Fibroblast of skin of abdomen (primary cell): ENCODE measurements around the gene CFAP68.
A peak's percentile ranks its signal among the peaks of the same experiment; 100 is the strongest.
"Not testable (repeated sequence)": the region's sequence is repeated elsewhere in the genome, so short reads cannot be mapped to it uniquely, and the experiment has no call there.

Experiments used
- DNase-seq: peaks from one replicate; pipeline ENCODE4 v3.0.0-alpha.2; 2013

CFAP68 gene

DNA sequence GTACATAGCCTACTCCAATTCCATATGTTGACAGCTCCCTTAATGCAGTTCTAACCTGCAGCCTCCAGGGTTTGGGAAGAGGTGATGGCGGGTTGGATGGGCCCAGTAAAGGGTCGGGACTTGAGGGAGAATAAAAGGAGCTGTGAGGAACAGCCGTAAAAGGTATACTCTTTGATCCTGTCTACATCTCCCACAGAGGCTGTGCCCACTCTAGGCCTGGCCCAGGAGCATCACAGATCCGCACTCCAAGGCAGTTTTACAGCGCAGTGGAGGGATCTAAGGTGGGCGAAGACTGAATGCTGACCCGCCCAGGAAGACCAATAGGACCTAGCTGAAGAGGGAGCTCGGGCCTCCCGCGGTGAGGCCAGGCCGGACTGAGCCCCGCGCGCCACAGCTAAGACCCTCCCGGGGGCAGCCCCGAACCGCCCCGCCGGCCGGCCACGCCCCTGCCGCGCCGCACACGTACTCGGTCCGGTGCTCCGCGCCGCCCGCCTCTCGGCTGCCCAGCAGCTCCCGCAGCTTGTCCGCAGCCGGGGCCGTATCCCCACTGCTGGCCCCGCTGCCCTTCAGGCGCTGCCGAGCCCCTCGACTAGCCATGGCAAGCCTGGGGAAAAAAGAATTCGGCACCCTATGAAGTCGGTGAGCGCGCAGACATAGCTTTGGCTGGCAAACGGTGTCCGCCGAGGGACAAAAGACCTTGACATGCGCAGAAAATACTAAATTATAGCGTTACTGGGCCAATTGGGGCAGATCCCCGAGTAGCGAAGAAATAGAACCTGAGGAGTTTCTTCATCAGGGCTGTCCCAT lies 8.3 kb upstream of the CFAP68 start, which contains the start of gene ALG9:
Gene ALG9 (minus strand): TSS at position 696 of the 807 bp plus-strand sequence. CDS start 99 bp downstream, at position 597.
- peak; percentile 87 for DNase-seq

DNA sequence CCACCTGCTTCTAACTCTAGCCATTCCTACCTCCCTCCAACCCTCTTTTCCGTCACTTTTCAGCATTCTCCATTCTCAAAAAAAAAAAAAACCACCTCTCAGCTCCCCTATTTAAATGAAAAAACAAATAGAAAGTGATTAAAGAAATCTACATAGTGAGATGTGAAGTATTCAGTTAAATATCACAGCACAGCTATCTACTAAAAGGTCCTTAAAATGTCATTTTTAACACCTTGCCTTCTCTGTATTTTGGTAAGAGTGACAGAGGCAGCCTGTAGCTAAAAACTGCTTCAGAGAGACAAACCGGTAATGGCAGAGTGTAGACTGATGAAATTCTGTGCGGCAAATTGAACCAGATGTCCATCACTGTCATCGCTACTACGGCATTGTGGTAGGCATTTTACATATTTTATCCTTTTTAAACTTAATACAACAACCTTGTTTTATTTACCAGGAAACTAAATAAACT lies 7.6 kb upstream of the CFAP68 start:
- DNase-seq = no peak

DNA sequence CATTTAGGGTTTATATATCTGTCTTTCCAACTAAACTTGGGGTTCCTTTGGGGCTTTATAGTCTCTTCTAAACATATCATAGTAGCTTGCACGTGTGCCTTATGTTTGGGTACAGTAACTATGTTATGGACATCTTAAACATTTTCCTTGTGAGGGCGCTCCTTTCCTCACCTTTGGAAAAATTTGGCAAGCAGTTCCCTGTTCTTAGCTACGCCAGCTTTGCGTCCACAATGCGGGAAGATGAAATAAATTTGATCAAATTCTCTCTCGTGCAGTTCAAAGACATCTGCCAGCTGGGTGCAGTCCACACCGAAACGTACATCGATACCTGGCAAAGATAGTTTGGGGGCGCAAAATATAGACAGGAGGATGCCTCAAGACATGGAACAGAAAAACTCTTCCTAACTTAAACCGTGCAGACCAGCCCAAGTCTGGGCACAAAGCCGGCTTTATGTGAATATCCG lies 924 bp upstream of the CFAP68 start:
- DNase-seq = peak; percentile 31

DNA sequence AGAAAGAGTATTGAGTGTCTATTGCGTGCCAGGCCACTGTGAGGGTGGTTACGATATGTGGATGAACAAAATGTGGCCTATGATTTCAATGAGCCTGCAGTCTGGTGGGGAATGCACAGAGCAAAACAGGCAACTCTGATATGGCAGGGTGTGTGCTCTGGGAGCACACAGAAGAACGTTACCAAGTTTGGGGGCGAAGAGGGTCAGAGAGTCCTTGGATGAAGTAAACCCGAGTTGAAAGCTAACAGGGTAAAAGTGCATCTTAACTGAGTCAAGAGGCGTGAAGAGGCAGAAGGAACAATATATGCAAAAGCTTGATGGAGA lies 258 bp downstream of the CFAP68 start:
- no peak for DNase-seq

DNA sequence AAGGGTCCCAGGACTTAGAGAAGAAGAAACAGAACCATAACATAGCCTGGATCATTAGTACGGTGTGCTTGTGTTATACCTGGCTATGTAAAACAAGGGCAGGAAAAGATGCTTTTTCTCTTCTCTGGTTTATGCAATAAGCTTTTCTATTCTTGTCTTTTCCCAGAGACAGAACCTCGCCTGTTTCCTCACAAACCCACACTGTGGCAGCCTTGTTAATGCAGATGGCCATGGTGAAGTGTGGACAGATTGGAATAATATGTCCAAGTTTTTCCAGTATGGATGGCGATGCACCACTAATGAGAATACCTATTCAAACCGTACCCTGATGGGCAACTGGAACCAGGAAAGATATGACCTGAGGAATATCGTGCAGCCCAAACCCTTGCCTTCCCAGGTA lies 2.9 kb downstream of the CFAP68 start:
- DNase-seq = no peak

DNA sequence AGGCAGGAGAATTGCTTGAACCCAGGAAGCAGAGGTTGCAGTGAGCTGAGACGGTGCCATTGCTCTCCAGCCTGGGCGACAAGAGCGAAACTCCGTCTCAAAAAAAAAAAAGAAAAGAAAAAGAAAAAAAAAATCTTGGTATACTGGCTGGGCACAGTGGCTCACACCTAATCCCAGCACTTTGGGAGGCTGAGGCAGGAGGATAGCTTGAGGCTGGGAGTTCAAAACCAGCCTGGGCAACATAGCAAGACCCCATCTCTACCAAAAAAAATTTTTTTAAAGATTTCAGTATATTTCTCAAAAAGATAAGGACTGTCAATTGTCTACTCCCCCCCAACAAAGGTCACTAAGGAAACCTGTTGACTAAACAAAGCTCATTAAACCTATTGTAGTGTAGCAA lies 5.7 kb downstream of the CFAP68 start:
- not testable (repeated sequence) for DNase-seq

DNA sequence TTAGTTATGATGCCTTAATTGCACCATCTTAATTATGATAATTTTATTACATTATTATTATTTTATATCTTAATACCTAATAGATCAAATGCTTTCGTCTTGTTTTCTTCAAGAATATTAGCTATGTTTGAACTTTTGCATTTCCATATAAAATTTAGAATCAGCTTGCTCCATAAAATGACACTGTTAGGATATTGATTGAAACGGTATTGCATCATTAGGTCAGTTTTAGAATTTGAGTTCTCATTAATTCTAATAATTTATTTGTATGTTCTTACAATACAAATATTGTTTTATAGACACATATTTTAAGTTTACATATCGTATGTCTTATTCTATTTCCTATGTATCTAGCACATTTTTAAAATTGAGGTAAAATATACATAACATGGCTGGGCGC lies 6.7 kb downstream of the CFAP68 start:
- no peak for DNase-seq

DNA sequence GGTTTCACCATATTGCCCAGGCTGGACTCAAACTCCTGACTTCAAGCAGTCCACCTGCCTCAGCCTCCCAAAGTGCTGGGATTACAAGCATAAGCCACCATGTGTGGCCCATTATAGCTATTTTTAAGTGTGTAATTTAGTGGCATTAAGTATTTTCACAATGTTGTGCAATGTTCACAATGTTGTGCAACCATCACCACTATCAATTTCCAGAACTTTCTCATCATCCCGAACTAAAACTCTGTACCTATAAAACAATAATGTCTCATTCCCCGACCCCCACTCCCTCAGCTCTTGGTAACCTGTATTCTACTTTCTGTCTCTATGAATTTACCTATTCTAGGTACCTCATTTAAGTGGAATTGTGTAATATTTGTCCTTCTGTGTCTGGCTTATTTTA lies 7.5 kb downstream of the CFAP68 start:
- DNase-seq = no peak

DNA sequence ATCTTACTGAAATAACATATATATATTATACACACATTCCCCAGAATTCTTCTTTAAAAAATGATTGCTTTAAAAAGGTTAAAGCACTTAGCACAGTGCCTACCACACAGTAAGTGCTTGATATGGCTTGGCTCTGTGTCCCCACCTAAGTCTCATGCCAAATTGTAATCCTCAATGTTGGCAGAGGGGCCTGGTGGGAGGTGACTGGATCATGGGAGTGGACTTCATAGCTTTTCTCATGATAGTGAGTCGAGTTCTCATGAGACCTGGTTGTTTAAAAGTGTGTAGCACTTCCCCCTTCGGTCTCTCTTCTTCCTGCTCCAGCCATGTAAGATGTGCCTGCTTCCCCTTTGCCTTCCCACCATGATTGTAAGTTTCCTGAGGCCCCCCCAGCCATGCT lies 26.1 kb downstream of the CFAP68 start:
- peak; percentile 40 for DNase-seq

DNA sequence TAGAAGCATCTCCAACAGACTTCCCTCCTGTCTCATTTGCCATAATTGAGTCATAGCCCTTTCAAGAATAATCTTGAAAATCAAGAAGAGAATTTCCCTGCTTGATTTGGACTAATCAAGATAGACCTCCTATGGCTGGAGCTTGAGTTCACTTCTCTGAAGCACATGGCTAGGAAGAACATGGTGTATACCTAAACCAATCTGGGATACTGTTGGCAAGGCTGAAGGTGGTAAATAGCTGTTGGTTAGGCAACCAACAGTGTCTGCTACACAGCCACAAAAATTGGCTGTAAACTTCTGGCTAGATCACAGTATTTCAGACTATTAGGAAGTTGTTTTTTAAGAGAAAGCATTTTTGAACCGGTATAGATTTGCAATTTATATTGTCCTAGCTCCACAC lies 27.3 kb downstream of the CFAP68 start:
- DNase-seq = no peak

DNA sequence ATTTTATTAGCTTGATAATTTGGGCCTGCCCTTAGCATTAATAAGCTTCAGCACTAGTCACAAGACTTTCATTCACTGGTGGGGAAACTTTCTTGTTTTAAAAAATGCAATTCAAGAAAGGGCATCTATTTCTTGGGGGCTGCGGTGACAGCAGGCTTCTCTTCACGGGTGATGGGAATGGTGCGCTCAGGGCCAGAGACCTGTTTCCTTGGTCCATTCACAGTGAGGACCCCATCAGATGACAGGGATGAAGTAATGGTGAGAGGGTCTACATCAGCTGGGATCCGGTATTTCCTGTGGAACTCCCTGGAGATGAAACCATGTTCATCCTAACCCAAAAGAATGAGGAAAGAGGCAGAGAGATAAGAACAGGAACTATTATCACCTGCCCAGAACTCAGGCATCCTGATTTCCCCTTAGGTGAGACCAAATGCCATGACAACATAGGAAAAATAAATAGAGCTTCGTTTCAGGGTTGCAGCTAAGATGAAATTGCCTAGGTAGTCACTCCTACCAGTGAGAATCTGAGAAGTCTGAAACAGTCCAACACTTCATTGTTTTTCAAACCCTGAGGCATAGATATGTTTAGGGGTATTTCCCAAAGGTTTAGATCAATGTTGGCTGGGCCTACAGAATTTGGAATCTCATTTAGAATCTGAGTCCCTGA lies 29.4 kb downstream of the CFAP68 start:
- DNase-seq = no peak

DNA sequence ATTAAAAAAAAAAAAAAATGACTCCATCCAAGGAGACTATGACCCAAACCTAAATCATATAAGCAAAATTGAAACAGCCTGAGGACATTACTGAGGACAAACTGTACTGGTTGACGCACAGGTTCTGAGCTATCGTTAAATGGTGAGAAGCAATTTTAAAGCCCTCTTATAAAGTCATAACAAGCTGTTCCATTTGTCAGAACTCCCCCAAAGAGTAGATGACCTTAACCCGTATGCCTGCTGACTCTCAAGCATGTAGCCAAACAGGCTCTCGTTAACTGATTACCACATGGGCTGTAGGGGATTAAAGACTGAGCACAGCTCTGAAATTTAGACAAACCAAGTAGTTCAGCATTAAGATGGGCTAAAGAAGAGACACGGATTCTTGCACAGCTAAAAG lies 30.0 kb downstream of the CFAP68 start:
- no peak for DNase-seq

DNA sequence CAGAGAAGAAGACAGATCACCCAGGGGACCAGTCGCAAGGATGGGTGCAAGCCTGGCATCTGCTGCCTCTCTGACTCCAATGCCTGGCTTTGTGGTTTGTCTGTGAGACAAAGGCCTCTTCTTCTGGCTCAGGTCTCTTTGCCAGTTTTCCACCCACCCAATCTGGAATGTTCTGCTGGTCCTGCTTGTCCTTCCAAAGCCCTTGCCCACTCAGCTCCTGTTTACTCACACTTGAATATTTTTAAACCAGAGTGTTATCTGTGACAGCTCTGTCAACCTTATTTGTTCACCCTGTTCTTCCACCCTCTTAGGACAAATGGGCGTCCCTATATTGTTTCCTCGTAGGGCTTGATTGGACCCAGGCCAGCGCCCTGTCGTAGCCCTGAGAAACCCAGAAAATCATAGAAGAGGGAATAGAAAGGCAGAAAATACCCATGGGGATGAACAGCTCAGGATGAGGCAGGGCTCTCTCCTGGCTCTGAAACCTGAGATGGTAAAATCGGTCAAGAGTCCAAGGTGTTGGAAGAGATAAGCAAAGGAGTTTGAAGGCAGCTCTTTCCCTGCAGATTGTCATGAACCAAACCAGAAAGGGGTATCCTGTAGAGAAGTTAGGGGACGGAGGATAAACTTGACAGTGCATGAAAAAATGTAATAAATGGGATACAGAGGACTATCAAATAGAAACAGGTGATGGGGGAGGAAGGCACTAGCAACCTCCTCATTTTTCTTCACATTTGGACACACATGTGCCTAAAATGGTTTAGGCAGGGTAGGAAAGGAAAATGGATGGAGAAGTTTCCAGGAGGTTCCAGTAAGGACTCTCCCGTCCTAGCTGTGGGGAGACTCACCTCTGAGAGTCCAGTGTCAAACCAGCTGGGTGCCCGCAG lies 31.6 kb downstream of the CFAP68 start:
- DNase-seq = no peak

DNA sequence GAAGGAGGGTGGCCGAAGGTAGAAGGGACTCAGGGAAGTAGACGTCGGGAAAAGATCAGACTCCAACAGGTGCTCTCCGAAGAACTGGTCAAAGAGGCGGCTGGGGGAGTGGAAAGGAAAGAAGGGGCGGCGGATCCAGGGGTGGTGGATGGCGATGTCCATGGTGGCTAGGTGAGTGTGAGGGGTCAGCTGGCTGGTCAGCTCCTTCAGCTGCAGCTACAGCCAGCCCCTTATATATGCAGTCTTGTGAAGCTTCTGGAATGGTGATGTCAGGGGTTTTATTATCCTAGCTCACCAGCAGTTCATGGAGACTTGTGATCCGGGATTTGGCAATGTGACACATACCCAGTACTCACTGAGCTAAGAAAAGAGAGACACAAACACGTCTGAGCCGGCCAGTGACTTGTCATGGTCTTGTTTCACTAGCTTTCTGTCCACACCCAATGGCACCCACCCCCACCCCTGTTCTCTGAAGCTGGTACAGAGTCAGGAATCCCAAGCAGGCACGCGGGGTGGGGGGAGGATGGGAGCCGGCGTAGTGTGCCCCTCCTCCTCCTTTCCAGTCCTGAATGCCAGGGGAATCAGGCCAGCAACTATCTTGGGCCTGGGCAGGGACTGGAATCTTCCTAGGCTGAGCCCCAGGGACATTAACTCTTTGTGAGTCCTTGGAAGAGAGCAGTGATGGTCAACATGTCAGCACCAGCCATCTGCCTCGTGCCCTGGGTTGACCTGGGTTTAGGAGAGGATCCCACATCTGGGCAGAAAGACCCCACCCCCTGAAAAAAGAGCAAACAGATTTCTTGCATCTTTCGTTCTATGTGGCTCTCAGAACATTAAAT lies 32.4 kb downstream of the CFAP68 start, which contains the start of gene CRYAB:
Gene CRYAB (minus strand): TSS at position 208 of the 839 bp plus-strand sequence. CDS start 46 bp downstream, at position 162.
- peak; percentile 81 for DNase-seq

DNA sequence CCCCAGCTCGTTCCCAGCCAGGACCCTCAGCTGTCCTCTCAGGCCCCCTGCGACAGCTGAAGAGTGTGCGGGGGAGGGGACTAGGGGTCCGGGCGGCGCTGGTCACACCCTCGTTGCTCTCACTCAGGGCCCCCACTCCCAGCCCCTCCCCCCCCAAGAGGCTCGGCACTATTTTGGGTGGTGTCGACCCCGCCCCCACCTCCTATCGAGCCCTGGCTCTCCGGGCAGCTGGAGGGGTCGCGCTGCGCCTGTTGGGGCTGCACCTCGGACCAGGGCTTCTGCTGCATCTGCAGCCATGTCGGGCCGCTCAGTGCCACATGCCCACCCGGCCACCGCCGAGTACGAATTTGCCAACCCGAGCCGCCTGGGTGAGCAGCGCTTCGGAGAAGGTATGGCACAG lies 33.2 kb downstream of the CFAP68 start, which contains the start of gene HSPB2:
Gene HSPB2 (plus strand): TSS at position 200 of the 400 bp plus-strand sequence. CDS start 96 bp downstream, at position 296.
- no peak for DNase-seq

DNA sequence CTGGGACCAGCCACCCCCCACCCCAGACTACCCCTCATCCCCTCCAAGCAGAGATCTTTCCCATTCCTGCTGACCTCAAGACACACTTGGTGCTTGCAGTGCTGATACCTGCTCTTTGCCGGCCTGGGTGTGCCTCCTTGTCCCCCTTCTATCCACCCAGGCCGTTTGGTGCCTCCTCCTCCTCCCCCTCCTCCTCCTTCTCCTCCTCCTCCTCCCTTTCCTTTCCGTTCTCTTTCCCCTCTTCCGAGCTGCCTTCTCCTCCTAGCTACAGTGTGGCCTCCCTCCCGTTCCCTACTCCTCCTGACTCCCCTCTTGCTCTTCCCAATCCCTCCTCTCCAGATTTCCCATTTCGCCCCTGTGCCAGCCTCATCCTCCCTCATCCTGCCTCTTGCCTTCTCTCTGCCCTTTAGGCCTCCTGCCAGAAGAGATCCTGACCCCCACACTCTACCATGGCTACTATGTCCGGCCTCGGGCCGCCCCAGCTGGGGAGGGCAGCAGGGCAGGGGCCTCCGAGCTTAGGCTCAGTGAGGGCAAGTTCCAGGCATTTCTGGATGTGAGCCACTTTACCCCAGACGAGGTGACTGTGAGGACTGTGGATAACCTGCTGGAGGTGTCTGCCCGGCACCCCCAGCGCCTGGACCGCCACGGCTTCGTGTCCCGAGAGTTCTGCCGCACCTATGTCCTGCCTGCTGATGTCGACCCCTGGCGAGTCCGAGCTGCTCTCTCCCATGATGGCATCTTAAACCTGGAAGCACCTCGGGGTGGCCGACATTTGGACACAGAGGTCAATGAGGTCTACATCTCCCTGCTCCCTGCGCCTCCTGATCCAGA lies 33.9 kb downstream of the CFAP68 start:
- DNase-seq = no peak

DNA sequence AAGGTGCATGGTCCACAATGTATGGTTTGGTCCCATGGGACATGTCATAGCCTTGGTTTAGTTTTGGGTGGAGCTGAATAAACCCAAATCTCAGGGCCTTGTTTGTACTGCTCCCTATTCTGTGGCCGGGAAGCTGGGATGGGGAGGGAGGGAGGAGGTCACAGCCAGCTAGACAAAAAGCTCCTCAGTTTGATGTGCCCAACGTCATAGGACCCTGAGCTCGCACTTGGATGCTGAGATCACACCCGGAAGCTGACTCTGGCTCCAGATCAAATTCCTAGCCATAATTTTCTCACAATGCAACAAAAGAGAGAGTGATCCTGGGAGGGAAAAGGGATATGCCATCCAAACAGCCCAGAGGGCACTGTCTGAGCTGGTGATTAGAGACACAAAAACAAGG lies 34.7 kb downstream of the CFAP68 start:
- peak; percentile 71 for DNase-seq

DNA sequence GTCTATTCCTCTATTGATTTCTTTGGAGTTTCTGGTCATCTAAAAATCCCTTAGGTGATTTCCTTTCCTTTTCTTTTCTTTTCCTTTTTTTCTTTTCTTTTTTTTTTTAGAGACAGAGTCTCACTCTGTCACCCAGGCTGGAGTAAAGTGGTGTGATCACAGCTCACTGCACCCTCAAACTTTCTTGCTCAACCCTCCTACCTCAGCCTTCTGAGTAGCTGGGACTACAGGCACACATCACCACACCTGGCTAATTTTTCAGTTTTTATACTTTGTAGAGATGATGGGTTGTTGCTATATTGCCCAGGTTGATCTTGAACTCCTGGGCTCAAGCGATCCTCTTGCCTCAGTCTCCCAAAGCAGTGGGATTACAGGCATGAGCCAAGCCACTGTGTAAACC lies 37.4 kb downstream of the CFAP68 start:
- no peak for DNase-seq

DNA sequence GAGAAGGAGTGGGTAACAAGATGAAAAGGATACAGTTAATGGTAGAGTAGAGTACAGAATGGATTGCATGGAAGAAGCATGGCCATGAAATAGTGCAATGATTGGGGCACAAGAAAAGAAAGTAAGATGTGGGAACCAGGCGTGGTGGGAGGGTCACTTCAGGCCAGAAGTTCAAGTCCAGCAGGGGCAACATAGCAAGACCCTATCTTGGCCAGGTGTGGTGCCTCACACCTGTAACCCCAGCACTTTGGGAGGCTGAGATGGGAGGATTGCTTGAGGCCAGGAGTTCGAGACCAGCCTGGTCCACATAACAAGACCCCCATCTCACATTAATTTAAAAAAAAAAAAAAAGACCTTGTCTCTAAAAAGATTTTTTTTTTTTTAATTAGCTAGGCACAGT lies 38.0 kb downstream of the CFAP68 start:
- no peak for DNase-seq

DNA sequence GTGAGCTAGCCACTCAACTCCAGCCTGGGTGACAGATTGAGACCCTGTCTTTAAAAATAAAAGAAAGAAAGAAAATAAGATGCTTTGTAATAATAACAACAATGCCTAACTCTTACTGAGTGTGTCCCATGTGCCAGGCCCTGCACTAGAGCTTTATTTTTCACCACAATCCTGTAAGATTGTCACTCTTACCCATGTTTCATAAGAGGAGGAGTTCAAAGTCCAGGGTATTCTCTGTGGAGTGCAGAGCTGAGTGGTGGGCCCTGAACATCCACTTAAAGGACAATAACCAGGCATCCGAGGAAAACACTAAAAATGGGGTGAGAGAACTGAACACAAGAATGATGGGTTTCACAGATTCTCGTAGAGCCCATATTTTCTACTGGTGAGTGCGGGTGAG lies 38.4 kb downstream of the CFAP68 start:
- DNase-seq = no peak
